ENCODE data around the gene NR3C1.

NR3C1 gene

GRCh38 chr5:143397302-143398052, 6.0 kb downstream of the NR3C1 start:
- no peaks in the 10 kb centered on the region for H3K27me3 ChIP-seq (ENCODE audit: control insufficient read depth in 1 of 2, insufficient read depth in 2 of 2, low read length in 2 of 2)
- H3K9ac ChIP-seq (ENCODE audit: low read length in 2 of 2) = no peak overlapping the region
- no peaks in the 10 kb centered on the region for H3K9me3 ChIP-seq (ENCODE audit: control insufficient read depth in 2 of 2, low read length in 2 of 2)
- H3K4me3 ChIP-seq (ENCODE audit: low read length in 2 of 2) = peak overlapping the region; percentile 32 to 87
- H3K27ac ChIP-seq (ENCODE audit: low read length) = no peak overlapping the region
- H3K4me1 ChIP-seq (ENCODE audit: control insufficient read depth, insufficient read depth, low read length) = peaks cover 11% of the 10 kb centered on the region
- peaks cover 4 to 13% of the 10 kb centered on the region in 2 donors for H3K36me3 ChIP-seq (ENCODE audit: control insufficient read depth in 2 of 2, insufficient read depth in 2 of 2, low read length in 2 of 2)

- Histone ChIP-seq H3K9ac (ENCODE audit: low read length in 2 of 2) (no peak overlapping the region), H3K27me3 (ENCODE audit: control insufficient read depth in 1 of 2, insufficient read depth in 2 of 2, low read length in 2 of 2) (no peaks in the 10 kb centered on the region), H3K4me1 (ENCODE audit: control insufficient read depth, insufficient read depth, low read length) (peaks cover 11% of the 10 kb centered on the region), H3K4me3 (ENCODE audit: low read length in 2 of 2) (peak overlapping the region; percentile 1 to 6), H3K27ac (ENCODE audit: low read length) (no peak overlapping the region), H3K9me3 (ENCODE audit: control insufficient read depth in 2 of 2, low read length in 2 of 2) (no peaks in the 10 kb centered on the region), H3K36me3 (ENCODE audit: control insufficient read depth in 2 of 2, insufficient read depth in 2 of 2, low read length in 2 of 2) (peaks cover 4 to 13% of the 10 kb centered on the region in 2 donors)
Measured at GRCh38 chr5:143396353-143396940, 7.0 kb downstream of the NR3C1 start.

GRCh38 chr5:143395638-143396352, 7.7 kb downstream of the NR3C1 start:
- Histone ChIP-seq H3K27ac (ENCODE audit: low read length) (no peak overlapping the region), H3K9me3 (ENCODE audit: control insufficient read depth in 2 of 2, low read length in 2 of 2) (no peaks in the 10 kb centered on the region), H3K36me3 (ENCODE audit: control insufficient read depth in 2 of 2, insufficient read depth in 2 of 2, low read length in 2 of 2) (peaks cover 4 to 13% of the 10 kb centered on the region in 2 donors), H3K4me3 (ENCODE audit: low read length in 2 of 2) (no peak overlapping the region), H3K27me3 (ENCODE audit: control insufficient read depth in 1 of 2, insufficient read depth in 2 of 2, low read length in 2 of 2) (no peaks in the 10 kb centered on the region), H3K4me1 (ENCODE audit: control insufficient read depth, insufficient read depth, low read length) (peaks cover 11% of the 10 kb centered on the region), H3K9ac (ENCODE audit: low read length in 2 of 2) (no peak overlapping the region)

- Histone ChIP-seq H3K9ac (ENCODE audit: low read length in 2 of 2) (no peak overlapping the region), H3K36me3 (ENCODE audit: control insufficient read depth in 2 of 2, insufficient read depth in 2 of 2, low read length in 2 of 2) (no peaks in the 10 kb centered on the region), H3K9me3 (ENCODE audit: control insufficient read depth in 2 of 2, low read length in 2 of 2) (no peaks in the 10 kb centered on the region), H3K27me3 (ENCODE audit: control insufficient read depth in 1 of 2, insufficient read depth in 2 of 2, low read length in 2 of 2) (no peaks in the 10 kb centered on the region), H3K4me1 (ENCODE audit: control insufficient read depth, insufficient read depth, low read length) (peaks cover 2% of the 10 kb centered on the region), H3K4me3 (ENCODE audit: low read length in 2 of 2) (no peak overlapping the region), H3K27ac (ENCODE audit: low read length) (no peak overlapping the region)
Measured at GRCh38 chr5:143393524-143393923, 10.0 kb downstream of the NR3C1 start.

- Histone ChIP-seq H3K27me3 (ENCODE audit: control insufficient read depth in 1 of 2, insufficient read depth in 2 of 2, low read length in 2 of 2) (no peaks in the 10 kb centered on the region), H3K4me1 (ENCODE audit: control insufficient read depth, insufficient read depth, low read length) (peaks cover 2% of the 10 kb centered on the region)
Measured at GRCh38 chr5:143390941-143391340, 12.5 kb downstream of the NR3C1 start.

GRCh38 chr5:143390258-143390657, 13.2 kb downstream of the NR3C1 start:
- no peak overlapping the region for H3K27ac ChIP-seq (ENCODE audit: low read length)
- no peak overlapping the region for H3K9ac ChIP-seq (ENCODE audit: low read length in 2 of 2)
- no peaks in the 10 kb centered on the region for H3K36me3 ChIP-seq (ENCODE audit: control insufficient read depth in 2 of 2, insufficient read depth in 2 of 2, low read length in 2 of 2)
- H3K9me3 ChIP-seq (ENCODE audit: control insufficient read depth in 2 of 2, low read length in 2 of 2) = no peaks in the 10 kb centered on the region
- H3K4me1 ChIP-seq (ENCODE audit: control insufficient read depth, insufficient read depth, low read length) = no peaks in the 10 kb centered on the region
- H3K4me3 ChIP-seq (ENCODE audit: low read length in 2 of 2) = no peak overlapping the region
- no peaks in the 10 kb centered on the region for H3K27me3 ChIP-seq (ENCODE audit: control insufficient read depth in 1 of 2, insufficient read depth in 2 of 2, low read length in 2 of 2)

More at GRCh38 chr5:143390941-143391340, 12.5 kb downstream of the NR3C1 start:
- Histone ChIP-seq H3K4me3 (ENCODE audit: low read length in 2 of 2) (no peak overlapping the region), H3K36me3 (ENCODE audit: control insufficient read depth in 2 of 2, insufficient read depth in 2 of 2, low read length in 2 of 2) (no peaks in the 10 kb centered on the region), H3K9ac (ENCODE audit: low read length in 2 of 2) (no peak overlapping the region), H3K9me3 (ENCODE audit: control insufficient read depth in 2 of 2, low read length in 2 of 2) (no peaks in the 10 kb centered on the region), H3K27ac (ENCODE audit: low read length) (no peak overlapping the region)

- H3K9me3 ChIP-seq (ENCODE audit: control insufficient read depth in 2 of 2, low read length in 2 of 2) = no peaks in the 10 kb centered on the region
- no peak overlapping the region for H3K27ac ChIP-seq (ENCODE audit: low read length)
- H3K4me1 ChIP-seq (ENCODE audit: control insufficient read depth, insufficient read depth, low read length) = no peaks in the 10 kb centered on the region
- no peak overlapping the region for H3K9ac ChIP-seq (ENCODE audit: low read length in 2 of 2)
- H3K4me3 ChIP-seq (ENCODE audit: low read length in 2 of 2) = no peak overlapping the region
- no peaks in the 10 kb centered on the region for H3K27me3 ChIP-seq (ENCODE audit: control insufficient read depth in 1 of 2, insufficient read depth in 2 of 2, low read length in 2 of 2)
- H3K36me3 ChIP-seq (ENCODE audit: control insufficient read depth in 2 of 2, insufficient read depth in 2 of 2, low read length in 2 of 2) = no peaks in the 10 kb centered on the region
Measured at GRCh38 chr5:143386725-143387124, 16.8 kb downstream of the NR3C1 start.

GRCh38 chr5:143384865-143385657, 18.4 kb downstream of the NR3C1 start:
- Histone ChIP-seq H3K9ac (ENCODE audit: low read length in 2 of 2) (no peak overlapping the region), H3K36me3 (ENCODE audit: control insufficient read depth in 2 of 2, insufficient read depth in 2 of 2, low read length in 2 of 2) (no peaks in the 10 kb centered on the region), H3K27me3 (ENCODE audit: control insufficient read depth in 1 of 2, insufficient read depth in 2 of 2, low read length in 2 of 2) (no peaks in the 10 kb centered on the region), H3K4me1 (ENCODE audit: control insufficient read depth, insufficient read depth, low read length) (no peaks in the 10 kb centered on the region), H3K4me3 (ENCODE audit: low read length in 2 of 2) (no peak overlapping the region), H3K9me3 (ENCODE audit: control insufficient read depth in 2 of 2, low read length in 2 of 2) (no peaks in the 10 kb centered on the region), H3K27ac (ENCODE audit: low read length) (no peak overlapping the region)

GRCh38 chr5:143383988-143384387, 19.5 kb downstream of the NR3C1 start:
- no peak overlapping the region for H3K9ac ChIP-seq (ENCODE audit: low read length in 2 of 2)
- no peaks in the 10 kb centered on the region for H3K4me1 ChIP-seq (ENCODE audit: control insufficient read depth, insufficient read depth, low read length)
- H3K4me3 ChIP-seq (ENCODE audit: low read length in 2 of 2) = no peak overlapping the region
- no peak overlapping the region for H3K27ac ChIP-seq (ENCODE audit: low read length)
- no peaks in the 10 kb centered on the region for H3K9me3 ChIP-seq (ENCODE audit: control insufficient read depth in 2 of 2, low read length in 2 of 2)
- no peaks in the 10 kb centered on the region for H3K36me3 ChIP-seq (ENCODE audit: control insufficient read depth in 2 of 2, insufficient read depth in 2 of 2, low read length in 2 of 2)
- no peaks in the 10 kb centered on the region for H3K27me3 ChIP-seq (ENCODE audit: control insufficient read depth in 1 of 2, insufficient read depth in 2 of 2, low read length in 2 of 2)

GRCh38 chr5:143379606-143380005, 23.9 kb downstream of the NR3C1 start:
- no peak overlapping the region for H3K4me3 ChIP-seq (ENCODE audit: low read length in 2 of 2)
- H3K27ac ChIP-seq (ENCODE audit: low read length) = no peak overlapping the region
- peaks cover 3% of the 10 kb centered on the region for H3K4me1 ChIP-seq (ENCODE audit: control insufficient read depth, insufficient read depth, low read length)
- H3K9ac ChIP-seq (ENCODE audit: low read length in 2 of 2) = no peak overlapping the region
- no peaks in the 10 kb centered on the region for H3K36me3 ChIP-seq (ENCODE audit: control insufficient read depth in 2 of 2, insufficient read depth in 2 of 2, low read length in 2 of 2)
- no peaks in the 10 kb centered on the region for H3K27me3 ChIP-seq (ENCODE audit: control insufficient read depth in 1 of 2, insufficient read depth in 2 of 2, low read length in 2 of 2)
- no peaks in the 10 kb centered on the region for H3K9me3 ChIP-seq (ENCODE audit: control insufficient read depth in 2 of 2, low read length in 2 of 2)
